BE2C (cell line): Measurements from ENCODE around the gene NISCH.

ENCODE experiments used
- DNase-seq: peaks from one replicate; pipeline ENCODE4 v3.0.0-alpha.2; 2020
- H3K27me3 ChIP-seq: fragments of 250-450 bp; sonication (Bioruptor Pico); 2 replicates; pipeline ENCODE4 v1.5.1; 2020; ENCODE audit warnings: mild to moderate bottlenecking
- H3K36me3 ChIP-seq: fragments of 250-450 bp; sonication (Bioruptor Pico); 2 replicates; pipeline ENCODE4 v1.5.1; 2020; ENCODE audit warnings: mild to moderate bottlenecking
- H3K4me1 ChIP-seq: fragments of 250-450 bp; sonication (Bioruptor Pico); 2 replicates; pipeline ENCODE4 v1.5.1; 2020
- H3K4me3 ChIP-seq: 2 replicates; pipeline ENCODE4 v1.5.1; 2011; ENCODE audit warnings: low read depth, low read length
- H3K9me3 ChIP-seq: fragments of 250-450 bp; sonication (Bioruptor Pico); 2 replicates; pipeline ENCODE4 v1.5.1; 2020
- CTCF ChIP-seq: IDR thresholded peaks from 2 replicates; pipeline ENCODE4 v1.5.1; 2012; ENCODE audit warnings: mild to moderate bottlenecking, low read depth, low read length

The NISCH gene

GRCh38 chr3:52441772-52442332, 13.6 kb upstream of the NISCH start:
- H3K4me1 ChIP-seq = no peaks in the 10 kb centered on the region
- no peaks in the 10 kb centered on the region for H3K36me3 ChIP-seq
- H3K4me3 ChIP-seq = no peak overlapping the region
- no peak for TF ChIP-seq CTCF
- no peaks in the 10 kb centered on the region for H3K27me3 ChIP-seq
- no peak for DNase-seq
- H3K9me3 ChIP-seq = no peaks in the 10 kb centered on the region

- no peak for DNase-seq
- Histone ChIP-seq H3K4me3 (no peak overlapping the region), H3K36me3 (no peaks in the 10 kb centered on the region), H3K4me1 (no peaks in the 10 kb centered on the region), H3K27me3 (no peaks in the 10 kb centered on the region), H3K9me3 (no peaks in the 10 kb centered on the region)
- TF ChIP-seq CTCF = no peak
Observed at GRCh38 chr3:52442409-52443267, 12.8 kb upstream of the NISCH start.

GRCh38 chr3:52443268-52443610, 12.2 kb upstream of the NISCH start:
- no peaks in the 10 kb centered on the region for H3K4me1 ChIP-seq
- H3K36me3 ChIP-seq = no peaks in the 10 kb centered on the region
- no peaks in the 10 kb centered on the region for H3K27me3 ChIP-seq
- TF ChIP-seq CTCF = no peak
- DNase-seq = no peak
- H3K4me3 ChIP-seq = no peak overlapping the region
- H3K9me3 ChIP-seq = no peaks in the 10 kb centered on the region

- H3K4me3 ChIP-seq = no peak overlapping the region
- H3K27me3 ChIP-seq = no peaks in the 10 kb centered on the region
- H3K9me3 ChIP-seq = no peaks in the 10 kb centered on the region
- H3K36me3 ChIP-seq = no peaks in the 10 kb centered on the region
- no peaks in the 10 kb centered on the region for H3K4me1 ChIP-seq
- DNase-seq = no peak
- no peak for TF ChIP-seq CTCF
Observed at GRCh38 chr3:52443791-52444687, 11.4 kb upstream of the NISCH start.

- Histone ChIP-seq H3K4me1 (no peaks in the 10 kb centered on the region), H3K27me3 (no peaks in the 10 kb centered on the region), H3K36me3 (no peaks in the 10 kb centered on the region), H3K4me3 (no peak within 1 kb of the TSS), H3K9me3 (no peaks in the 10 kb centered on the region)
- peak; percentile 78 for DNase-seq
- TF ChIP-seq CTCF = peak; percentile 27
Observed at GRCh38 chr3:52444860-52445793, 10.3 kb upstream of the NISCH start, which contains the start of gene SEMA3G. SEMA3G (minus strand) TSS chr3:52445103; CDS start chr3:52445027, 76 bp downstream.
